HCT116 (cell line): ENCODE results near the gene CYB5R2. TPM values are rescaled to one million over a fixed set of nuclear protein-coding genes. Genes with fewer than 3 reads are reported as not detected.

Source experiments
- ATAC-seq: fragments of 200-7000 bp; cut with Tn5 transposase; 2 replicates; pipeline ENCODE4 v1.9.1; 2020; ENCODE audit warnings: mild to moderate bottlenecking, moderate library complexity
- BruUV-seq: library from RNA; stranded (reverse); fragments of 400-500 nt; replicated peaks from 2 replicates; lab custom pipeline; 2021; lab: Mats Ljungman, UMichigan
- CTCF ChIA-PET: fragments of 300-600 bp; sonication (Branson Sonifier 250); formaldehyde crosslinking; loops from one replicate; lab custom pipeline; 2021; ENCODE audit warnings: antibody characterized with exemption; lab: Charles Lee
- POLR2A ChIA-PET: fragments of 300-600, 350-600 bp; sonication (Branson Sonifier 250); formaldehyde crosslinking; loops from one replicate; lab custom pipeline; 2021; ENCODE audit warnings: antibody characterized with exemption; lab: Charles Lee
- RAD21 ChIA-PET, 2 experiments: fragments of 300-600 bp; sonication (Branson Sonifier 250); formaldehyde crosslinking; loops; one replicate each; lab custom pipeline; 2023; ENCODE audit warnings: low total read pairs in 2 of 2; ENCODE audit not compliant: uncharacterized antibody in 2 of 2, unreplicated experiment in 2 of 2, low non-redundant PET in 1 of 2; lab: Charles Lee
- DNase-seq: peaks from one replicate; pipeline ENCODE4 v3.0.0-alpha.2; 2010; ENCODE audit warnings: low read depth, low spot score
- H2AFZ ChIP-seq: fragments of 200-600 bp; shearing (Covaris generic), sonication (generic); 2 replicates; pipeline ENCODE4 v1.6.1; 2017; ENCODE audit warnings: low read depth, mixed run types, mixed read lengths, antibody characterized with exemption, low read length; ENCODE audit not compliant: poor library complexity, severe bottlenecking
- H3K27ac ChIP-seq: 2 replicates; pipeline ENCODE4 v1.5.1; 2012; ENCODE audit warnings: low read depth, low read length
- H3K27me3 ChIP-seq: fragments of 200-600 bp; sonication (generic); 2 replicates; pipeline ENCODE4 v1.6.1; 2016; ENCODE audit warnings: mixed run types, low read length, mixed read lengths; ENCODE audit not compliant: insufficient read depth
- H3K36me3 ChIP-seq, 2 experiments: fragments of 200-500 bp in 1 of 2; fragments of 200-600 bp in 1 of 2; sonication (Bioruptor generic) in 1 of 2; sonication (generic) in 1 of 2; 2 replicates each; pipeline versions ENCODE4 v1.5.1 to v1.6.1; 2014 to 2016; ENCODE audit warnings: low read length in 2 of 2, inconsistent platforms in 1 of 2, mixed read lengths in 1 of 2, mixed run types in 1 of 2; ENCODE audit not compliant: insufficient read depth in 2 of 2, control insufficient read depth in 1 of 2
- H3K4me1 ChIP-seq, 2 experiments: fragments of 200-600 bp in 1 of 2; sonication (generic) in 1 of 2; 2 replicates each; pipeline versions ENCODE4 v1.5.1 to v1.6.1; 2012 to 2017; ENCODE audit warnings: low read length in 2 of 2, inconsistent platforms in 1 of 2, mild to moderate bottlenecking in 1 of 2, mixed read lengths in 1 of 2, mixed run types in 1 of 2, moderate library complexity in 1 of 2; ENCODE audit not compliant: insufficient read depth in 2 of 2, control insufficient read depth in 1 of 2
- H3K4me2 ChIP-seq: fragments of 200-600 bp; sonication (generic); 2 replicates; pipeline ENCODE4 v1.6.1; 2017; ENCODE audit warnings: mixed run types, low read length, mixed read lengths
- H3K4me3 ChIP-seq, 2 experiments: fragments of 200-600 bp in 1 of 2; sonication (generic) in 1 of 2; replicated peaks in 1 of 2; 2 replicates each; pipeline ENCODE4 v1.5.1; 2011 to 2016; ENCODE audit warnings: low read length in 2 of 2, control low read depth in 1 of 2, low read depth in 1 of 2, mild to moderate bottlenecking in 1 of 2, mixed read lengths in 1 of 2, mixed run types in 1 of 2
- H3K79me2 ChIP-seq: fragments of 200-600 bp; sonication (generic); 2 replicates; pipeline ENCODE4 v1.6.1; 2017; ENCODE audit warnings: mild to moderate bottlenecking, mixed run types, low read length, moderate library complexity, mixed read lengths; ENCODE audit not compliant: insufficient read depth
- H3K9ac ChIP-seq: fragments of 200-600 bp; sonication (generic); 2 replicates; pipeline ENCODE4 v1.6.1; 2016; ENCODE audit warnings: low read length, mixed read lengths
- H3K9me2 ChIP-seq: fragments of 200-600 bp; sonication (generic), shearing (Covaris generic); 2 replicates; pipeline ENCODE4 v1.6.1; 2017; ENCODE audit warnings: mixed run types, mild to moderate bottlenecking, moderate library complexity; ENCODE audit not compliant: insufficient read depth
- H3K9me3 ChIP-seq, 2 experiments: fragments of 200-500 bp in 1 of 2; fragments of 200-600 bp in 1 of 2; sonication (Bioruptor generic) in 1 of 2; sonication (generic) in 1 of 2; 2 replicates each; pipeline ENCODE4 v1.6.1; 2014 to 2017; ENCODE audit warnings: low read length in 2 of 2, mixed read lengths in 2 of 2, inconsistent platforms in 1 of 2, low read depth in 1 of 2, mild to moderate bottlenecking in 1 of 2, mixed run types in 1 of 2, moderate library complexity in 1 of 2; ENCODE audit not compliant: control insufficient read depth in 1 of 2, insufficient read depth in 1 of 2
- H4K20me1 ChIP-seq: fragments of 200-600 bp; sonication (generic), shearing (Covaris generic); 2 replicates; pipeline ENCODE4 v1.6.1; 2017; ENCODE audit warnings: mixed run types, mild to moderate bottlenecking, moderate library complexity; ENCODE audit not compliant: insufficient read depth
- ATF3 ChIP-seq: IDR thresholded peaks from 2 replicates; pipeline ENCODE4 v1.6.1; 2012
- CEBPB ChIP-seq: IDR thresholded peaks from 2 replicates; pipeline ENCODE4 v1.6.1; 2012; ENCODE audit warnings: low read depth
- CTCF ChIP-seq, 3 experiments: fragments of 200-600 bp in 1 of 3; sonication (generic) in 1 of 3; IDR thresholded peaks in 2 of 3; conservative IDR thresholded peaks in 1 of 3; 2 replicates each; pipeline ENCODE4 v1.5.1; 2012 to 2017; ENCODE audit warnings: low read depth in 2 of 3, low read length in 2 of 3, antibody characterized with exemption in 1 of 3, borderline replicate concordance in 1 of 3, control low read depth in 1 of 3, mild to moderate bottlenecking in 1 of 3, mixed read lengths in 1 of 3, mixed run types in 1 of 3, moderate library complexity in 1 of 3; ENCODE audit not compliant: insufficient read depth in 1 of 3
- EZH2 ChIP-seq: fragments of 200-600 bp; sonication (generic); IDR thresholded peaks from 2 replicates; pipeline ENCODE4 v1.6.1; 2017; ENCODE audit warnings: antibody characterized with exemption, mixed run types
- EZH2phosphoT487 ChIP-seq: fragments of 200-600 bp; IDR thresholded peaks from 2 replicates; pipeline ENCODE4 v1.6.1; 2018; ENCODE audit warnings: antibody characterized with exemption, borderline replicate concordance
- FOSL1 ChIP-seq: IDR thresholded peaks from 2 replicates; pipeline ENCODE4 v1.6.1; 2012; ENCODE audit warnings: low read depth
- POLR2AphosphoS5 ChIP-seq: IDR thresholded peaks from 2 replicates; pipeline ENCODE4 v1.6.1; 2011; ENCODE audit warnings: mild to moderate bottlenecking, low read depth, low read length, moderate library complexity
- TCF7L2 ChIP-seq: IDR thresholded peaks from 2 replicates; pipeline ENCODE4 v1.7.0; 2011; ENCODE audit warnings: borderline replicate concordance, inconsistent platforms; ENCODE audit not compliant: insufficient read depth, insufficient read length; ENCODE audit errors: extremely low read depth
- ZFX ChIP-seq: fragments of 450-650 bp; IDR thresholded peaks from 2 replicates; pipeline ENCODE4 v1.6.1; 2017
- intact Hi-C: fragments of 100-400 bp; cut with micrococcal nuclease; formaldehyde crosslinking; loops from 2 replicates; pipeline ENCODE4 v1.10.0; 2022
- total RNA-seq: library from RNA; stranded (reverse); gene quantifications from one replicate; pipeline ENCODE4 v1.2.1, GENCODE V29; 2021; ENCODE audit not compliant: unreplicated experiment
- TF ChIP-seq, protein P1 (sequence below): IDR thresholded peaks from 2 replicates; pipeline ENCODE4 v1.6.1; 2012
- TF ChIP-seq, protein P2 (sequence below): IDR thresholded peaks from 2 replicates; pipeline ENCODE4 v1.6.1; 2012; ENCODE audit warnings: low read depth

The CYB5R2 gene
- total RNA-seq, 1 experiment from 2014 or later = 14.4 TPM

GRCh38 chr11:7619322-7619721 is 54.0 kb downstream of the CYB5R2 start:
- ChIA-PET POLR2A (no interaction called here), RAD21 (no interaction called here), CTCF (no interaction called here)
- DNase-seq (no peak), ATAC-seq (no peak)
- Histone ChIP-seq H3K4me3 (no peak overlapping the region), H3K4me2 (no peak overlapping the region), H3K9ac (no peak overlapping the region), H3K27ac (no peak overlapping the region), H3K27me3 (no peaks in the 10 kb centered on the region), H3K9me2 (no peaks in the 10 kb centered on the region), H4K20me1 (no peaks in the 10 kb centered on the region), H3K36me3 (no peaks in the 10 kb centered on the region), H3K79me2 (no peaks in the 10 kb centered on the region), H3K4me1 (no peaks in the 10 kb centered on the region), H3K9me3 (no peaks in the 10 kb centered on the region), H2AFZ (no peak overlapping the region)
- TF ChIP-seq ZFX (no peak), EZH2 (no peak), ATF3 (no peak), CEBPB (no peak), TCF7L2 (no peak), EZH2phosphoT487 (no peak), POLR2AphosphoS5 (no peak), CTCF (IDR thresholded peaks at IDR 0.05 in 2 of 3, conservative IDR thresholded peaks at IDR 0.05 in 1 of 3; ENCODE audit: borderline replicate concordance in 1 of 3, insufficient read depth in 1 of 3, low read depth in 2 of 3, low read length in 2 of 3) (no peak), FOSL1 (no peak)
- TF ChIP-seq, protein P1, sequence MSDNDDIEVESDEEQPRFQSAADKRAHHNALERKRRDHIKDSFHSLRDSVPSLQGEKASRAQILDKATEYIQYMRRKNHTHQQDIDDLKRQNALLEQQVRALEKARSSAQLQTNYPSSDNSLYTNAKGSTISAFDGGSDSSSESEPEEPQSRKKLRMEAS = no peak
- TF ChIP-seq, protein P2, sequence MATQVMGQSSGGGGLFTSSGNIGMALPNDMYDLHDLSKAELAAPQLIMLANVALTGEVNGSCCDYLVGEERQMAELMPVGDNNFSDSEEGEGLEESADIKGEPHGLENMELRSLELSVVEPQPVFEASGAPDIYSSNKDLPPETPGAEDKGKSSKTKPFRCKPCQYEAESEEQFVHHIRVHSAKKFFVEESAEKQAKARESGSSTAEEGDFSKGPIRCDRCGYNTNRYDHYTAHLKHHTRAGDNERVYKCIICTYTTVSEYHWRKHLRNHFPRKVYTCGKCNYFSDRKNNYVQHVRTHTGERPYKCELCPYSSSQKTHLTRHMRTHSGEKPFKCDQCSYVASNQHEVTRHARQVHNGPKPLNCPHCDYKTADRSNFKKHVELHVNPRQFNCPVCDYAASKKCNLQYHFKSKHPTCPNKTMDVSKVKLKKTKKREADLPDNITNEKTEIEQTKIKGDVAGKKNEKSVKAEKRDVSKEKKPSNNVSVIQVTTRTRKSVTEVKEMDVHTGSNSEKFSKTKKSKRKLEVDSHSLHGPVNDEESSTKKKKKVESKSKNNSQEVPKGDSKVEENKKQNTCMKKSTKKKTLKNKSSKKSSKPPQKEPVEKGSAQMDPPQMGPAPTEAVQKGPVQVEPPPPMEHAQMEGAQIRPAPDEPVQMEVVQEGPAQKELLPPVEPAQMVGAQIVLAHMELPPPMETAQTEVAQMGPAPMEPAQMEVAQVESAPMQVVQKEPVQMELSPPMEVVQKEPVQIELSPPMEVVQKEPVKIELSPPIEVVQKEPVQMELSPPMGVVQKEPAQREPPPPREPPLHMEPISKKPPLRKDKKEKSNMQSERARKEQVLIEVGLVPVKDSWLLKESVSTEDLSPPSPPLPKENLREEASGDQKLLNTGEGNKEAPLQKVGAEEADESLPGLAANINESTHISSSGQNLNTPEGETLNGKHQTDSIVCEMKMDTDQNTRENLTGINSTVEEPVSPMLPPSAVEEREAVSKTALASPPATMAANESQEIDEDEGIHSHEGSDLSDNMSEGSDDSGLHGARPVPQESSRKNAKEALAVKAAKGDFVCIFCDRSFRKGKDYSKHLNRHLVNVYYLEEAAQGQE = no peak
- no TSS peak for BruUV-seq
- intact Hi-C loops = no loop called here
